Activated CD8-positive, alpha-beta memory T cell treated with anti-CD3 and anti-CD28 coated beads for 24 hours (primary cell): ENCODE measurements around the gene CCDC88A.
"Not testable (repeated sequence)": the region's sequence is repeated elsewhere in the genome, so short reads cannot be mapped to it uniquely, and the experiment has no call there.

ENCODE experiments used
- DNase-seq: peaks from one replicate; pipeline ENCODE4 v3.0.0-alpha.2; 2020

Gene CCDC88A

GRCh38 chr2:55384786-55385185 is 34.9 kb downstream of the CCDC88A start:
- DNase-seq: no peak

- DNase-seq: no peak
These were observed 48.3 kb downstream of the CCDC88A start for GRCh38 chr2:55371376-55371775.

- no peak for DNase-seq
These were observed 49.4 kb downstream of the CCDC88A start for GRCh38 chr2:55370208-55370607.

- no peak for DNase-seq
These were observed 54.4 kb downstream of the CCDC88A start for GRCh38 chr2:55365303-55365702.

GRCh38 chr2:55364189-55365055 is 55.2 kb downstream of the CCDC88A start:
- DNase-seq: no peak

GRCh38 chr2:55363636-55364035 is 56.0 kb downstream of the CCDC88A start:
- no peak for DNase-seq

GRCh38 chr2:55361465-55362189 is 58.0 kb downstream of the CCDC88A start:
- no peak for DNase-seq

- DNase-seq: no peak
These were observed 61.2 kb downstream of the CCDC88A start for GRCh38 chr2:55358451-55358850.

GRCh38 chr2:55357927-55358326 is 61.7 kb downstream of the CCDC88A start:
- no peak for DNase-seq

GRCh38 chr2:55357164-55357563 is 62.5 kb downstream of the CCDC88A start:
- DNase-seq: no peak

GRCh38 chr2:55356136-55356535 is 63.5 kb downstream of the CCDC88A start:
- not testable (repeated sequence) for DNase-seq

GRCh38 chr2:55355451-55355850 is 64.2 kb downstream of the CCDC88A start:
- DNase-seq: no peak

GRCh38 chr2:55351672-55352071 is 68.0 kb downstream of the CCDC88A start:
- DNase-seq: no peak

GRCh38 chr2:55345064-55345463 is 74.6 kb downstream of the CCDC88A start:
- DNase-seq: no peak

- no peak for DNase-seq
These were observed 81.4 kb downstream of the CCDC88A start for GRCh38 chr2:55338268-55338667.

GRCh38 chr2:55334728-55335127 is 84.9 kb downstream of the CCDC88A start:
- no peak for DNase-seq

- DNase-seq: no peak
These were observed 88.9 kb downstream of the CCDC88A start for GRCh38 chr2:55330541-55331297.

GRCh38 chr2:55327470-55328230 is 92.0 kb downstream of the CCDC88A start:
- no peak for DNase-seq

- no peak for DNase-seq
These were observed 104.7 kb downstream of the CCDC88A start for GRCh38 chr2:55314985-55315384.

GRCh38 chr2:55311444-55311870 is 108.2 kb downstream of the CCDC88A start:
- no peak for DNase-seq

GRCh38 chr2:55309446-55309845 is 110.2 kb downstream of the CCDC88A start:
- no peak for DNase-seq

- no peak for DNase-seq
These were observed 117.4 kb downstream of the CCDC88A start for GRCh38 chr2:55302241-55302640.

GRCh38 chr2:55301277-55301676 is 118.4 kb downstream of the CCDC88A start:
- no peak for DNase-seq
